T-helper 2 cell (primary cell): ENCODE data around the gene LRRC8D.

Source experiments
- DNase-seq, 5 experiments: peaks; one replicate each; pipeline versions ENCODE4 v3.0.0 to v3.0.0-alpha.2; 2012 to 2022

LRRC8D gene

GRCh38 chr1:89942825-89943658, 122.2 kb downstream of the LRRC8D start:
- no peak for DNase-seq

- DNase-seq = no peak
Observed at GRCh38 chr1:89943846-89944781, 123.3 kb downstream of the LRRC8D start.

- DNase-seq = peak in 1 of 5 experiments; percentile 19
Observed at GRCh38 chr1:89945852-89946476, 125.1 kb downstream of the LRRC8D start.

- DNase-seq = no peak
Observed at GRCh38 chr1:89946532-89946931, 125.7 kb downstream of the LRRC8D start.

- DNase-seq = no peak
Observed at GRCh38 chr1:89948722-89949345, 128.0 kb downstream of the LRRC8D start.

GRCh38 chr1:89949991-89950624, 129.3 kb downstream of the LRRC8D start:
- no peak for DNase-seq

GRCh38 chr1:89950703-89951102, 129.9 kb downstream of the LRRC8D start:
- DNase-seq = no peak

- no peak for DNase-seq
Observed at GRCh38 chr1:89951766-89952604, 131.2 kb downstream of the LRRC8D start.

GRCh38 chr1:89952605-89953130, 131.8 kb downstream of the LRRC8D start:
- peak in 1 of 5 experiments; percentile 44 for DNase-seq

GRCh38 chr1:89953131-89953626, 132.3 kb downstream of the LRRC8D start:
- DNase-seq = peak in 3 of 5 experiments; percentile 2 to 89 (median 5)

GRCh38 chr1:89953929-89954328, 133.1 kb downstream of the LRRC8D start:
- DNase-seq = no peak

- no peak for DNase-seq
Observed at GRCh38 chr1:89954401-89954800, 133.6 kb downstream of the LRRC8D start.

- no peak for DNase-seq
Observed at GRCh38 chr1:89955311-89956205, 134.7 kb downstream of the LRRC8D start.

- peak in 2 of 5 experiments; percentile 9 to 85 for DNase-seq
Observed at GRCh38 chr1:89957107-89957506, 136.3 kb downstream of the LRRC8D start.

GRCh38 chr1:89958851-89959654, 138.2 kb downstream of the LRRC8D start:
- no peak for DNase-seq

- no peak for DNase-seq
Observed at GRCh38 chr1:89959719-89960118, 138.9 kb downstream of the LRRC8D start.

GRCh38 chr1:89962024-89962741, 141.4 kb downstream of the LRRC8D start:
- DNase-seq = no peak

- DNase-seq = no peak
Observed at GRCh38 chr1:89962742-89963075, 141.9 kb downstream of the LRRC8D start.
